ENCODE measurements around the gene SPI1.
"Not testable (repeated sequence)": the region's sequence is repeated elsewhere in the genome, so short reads cannot be mapped to it uniquely, and the experiment has no call there.

Gene SPI1

GRCh38 chr11:47316501-47316900, 61.8 kb downstream of the SPI1 start:
- not testable (repeated sequence) for DNase-seq

GRCh38 chr11:47314992-47315391, 63.4 kb downstream of the SPI1 start:
- DNase-seq, result no peak

- DNase-seq, result no peak
Observed at GRCh38 chr11:47308050-47308823, 70.1 kb downstream of the SPI1 start.

- DNase-seq, result no peak
Observed at GRCh38 chr11:47306484-47306844, 71.9 kb downstream of the SPI1 start.

DNA sequence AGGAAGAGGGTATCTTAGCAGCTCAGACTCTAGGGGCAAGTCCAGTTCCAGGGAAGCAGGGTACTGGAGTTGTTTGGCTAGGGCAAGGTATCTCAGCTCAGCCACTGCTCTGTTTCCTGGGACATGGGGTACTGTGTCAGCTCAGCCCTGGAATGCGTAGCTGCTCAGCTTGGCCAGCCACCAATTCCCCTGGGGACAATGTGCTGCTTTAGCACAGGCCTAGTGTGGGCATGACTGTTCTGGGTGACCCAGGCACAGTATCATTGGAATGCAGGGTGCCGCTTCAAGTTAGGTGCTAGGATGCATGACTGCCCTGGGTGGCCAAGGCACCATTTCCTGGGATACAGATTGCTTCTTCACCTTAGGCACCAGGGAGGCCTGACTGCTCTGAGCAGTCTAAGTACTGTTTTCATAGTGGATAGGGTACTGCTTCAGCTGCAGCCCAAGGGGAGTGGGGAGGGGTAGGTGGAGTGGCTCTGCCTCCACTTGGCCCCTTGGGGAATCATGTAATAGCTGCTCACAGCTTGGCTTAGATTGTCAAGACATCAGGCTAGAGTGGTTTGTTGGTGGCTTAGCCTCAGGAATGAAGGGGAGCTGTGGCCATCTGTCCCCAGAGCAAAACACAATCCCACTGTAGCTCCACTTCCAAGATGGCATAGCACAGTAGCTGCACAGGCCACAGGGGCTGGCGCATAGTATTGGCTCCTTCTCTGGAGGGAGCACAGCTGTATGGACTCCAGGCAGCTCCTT, 72.4 kb downstream of the SPI1 start:
- DNase-seq, result no peak
